ENCODE results near the gene BIN2. TPM values are rescaled to one million over a fixed set of nuclear protein-coding genes. Genes with fewer than 3 reads are reported as not detected.

Gene BIN2
- total RNA-seq, 2 experiments from 2014 or later, result 0.88 to 14.7 TPM

- H4K20me1 ChIP-seq (ENCODE audit: insufficient read depth, low read length), result no peaks in the 10 kb centered on the region
- intact Hi-C loops (cut with micrococcal nuclease; ENCODE audit: unreplicated experiment), result loop anchor here (2.0 to 5.0 kb wide), 2 partner anchors 53 to 396 kb away; partner anchors contain the start of gene SMAGP
- H3K9me2 ChIP-seq (ENCODE audit: insufficient read depth, low read length), result no peaks in the 10 kb centered on the region
- H3K4me2 ChIP-seq (ENCODE audit: low read length), result peak overlapping the region; percentile 85
- no peaks in the 10 kb centered on the region for H3K36me3 ChIP-seq (ENCODE audit: insufficient read depth, low read length)
- H3K4me3 ChIP-seq (ENCODE audit: low read depth, low read length, poor library complexity, severe bottlenecking), result peak overlapping the region; percentile 67
- TF ChIP-seq CTCF (conservative IDR thresholded peaks at IDR 0.05; ENCODE audit: low read length) (0 out of 2 replicates have a peak, but pooled peaks have one; percentile 26), EZH2phosphoT487 (IDR thresholded peaks at IDR 0.05; ENCODE audit: borderline replicate concordance, low read depth, low read length) (no peak)
- peak overlapping the region; percentile 62 for H2AFZ ChIP-seq (ENCODE audit: low read length)
- peak overlapping the region; percentile 24 for H3K27ac ChIP-seq (ENCODE audit: low read depth, low read length, poor library complexity, severe bottlenecking)
- ChIA-PET POLR2A (interaction anchor here (1.1 kb wide), 1 partner anchor 10 kb away, joined by 4 read pairs; no protein-coding TSS in a partner anchor), CTCF (ENCODE audit: unreplicated experiment) (interaction anchor here (0.5 to 0.7 kb wide), 2 partner anchors 53 to 279 kb away, joined by 3 to 9 read pairs; no protein-coding TSS in a partner anchor)
- peaks cover 88% of the 10 kb centered on the region for H3K4me1 ChIP-seq (ENCODE audit: insufficient read depth, low read length, poor library complexity, severe bottlenecking)
- no peaks in the 10 kb centered on the region for H3K79me2 ChIP-seq (ENCODE audit: insufficient read depth, low read depth, low read length)
- no TSS peak for BruUV-seq (replicated peaks)
- DNase-seq (ENCODE audit: low spot score), result peak; percentile 38
- no peaks in the 10 kb centered on the region for H3K9me3 ChIP-seq (ENCODE audit: low read length)
These were observed 535 bp downstream of the BIN2 start for GRCh38 chr12:51323317-51323960.

GRCh38 chr12:51322452-51322851 lies 1.5 kb downstream of the BIN2 start:
- no TSS peak for BruUV-seq (replicated peaks)
- peak overlapping the region; percentile 67 for H3K4me3 ChIP-seq (ENCODE audit: low read depth, low read length, poor library complexity, severe bottlenecking)
- DNase-seq (ENCODE audit: low spot score), result no peak
- no peaks in the 10 kb centered on the region for H4K20me1 ChIP-seq (ENCODE audit: insufficient read depth, low read length)
- peaks cover 87% of the 10 kb centered on the region for H3K4me1 ChIP-seq (ENCODE audit: insufficient read depth, low read length, poor library complexity, severe bottlenecking)
- peak overlapping the region; percentile 85 for H3K4me2 ChIP-seq (ENCODE audit: low read length)
- no peaks in the 10 kb centered on the region for H3K36me3 ChIP-seq (ENCODE audit: insufficient read depth, low read length)
- H3K27ac ChIP-seq (ENCODE audit: low read depth, low read length, poor library complexity, severe bottlenecking), result no peak overlapping the region
- H3K79me2 ChIP-seq (ENCODE audit: insufficient read depth, low read depth, low read length), result no peaks in the 10 kb centered on the region
- no peaks in the 10 kb centered on the region for H3K9me3 ChIP-seq (ENCODE audit: low read length)
- H3K9me2 ChIP-seq (ENCODE audit: insufficient read depth, low read length), result no peaks in the 10 kb centered on the region
- peak overlapping the region; percentile 62; the same call in 1 of the 2 replicates for H2AFZ ChIP-seq (ENCODE audit: low read length)
- intact Hi-C loops (cut with micrococcal nuclease; ENCODE audit: unreplicated experiment), result loop anchor here (2.0 to 5.0 kb wide), 2 partner anchors 52 to 395 kb away; partner anchors contain the start of gene SMAGP
- TF ChIP-seq CTCF (conservative IDR thresholded peaks at IDR 0.05; ENCODE audit: low read length) (no peak), EZH2phosphoT487 (IDR thresholded peaks at IDR 0.05; ENCODE audit: borderline replicate concordance, low read depth, low read length) (no peak)
- CTCF ChIA-PET (ENCODE audit: unreplicated experiment), result interaction anchor here (0.7 kb wide), 1 partner anchor 52 kb away, joined by 3 read pairs; no protein-coding TSS in a partner anchor
- POLR2A ChIA-PET, result interaction anchor here (0.6 to 1.2 kb wide), 5 partner anchors 8 to 273 kb away, joined by 3 to 4 read pairs (median 3); no protein-coding TSS in a partner anchor

- Histone ChIP-seq H3K27ac (ENCODE audit: low read depth, low read length, poor library complexity, severe bottlenecking) (no peak overlapping the region), H3K9me2 (ENCODE audit: insufficient read depth, low read length) (no peaks in the 10 kb centered on the region), H4K20me1 (ENCODE audit: insufficient read depth, low read length) (no peaks in the 10 kb centered on the region), H3K4me3 (ENCODE audit: low read depth, low read length, poor library complexity, severe bottlenecking) (no peak overlapping the region), H3K4me1 (ENCODE audit: insufficient read depth, low read length, poor library complexity, severe bottlenecking) (peaks cover 81% of the 10 kb centered on the region), H2AFZ (ENCODE audit: low read length) (no peak overlapping the region), H3K79me2 (ENCODE audit: insufficient read depth, low read depth, low read length) (no peaks in the 10 kb centered on the region), H3K4me2 (ENCODE audit: low read length) (peak overlapping the region; percentile 85), H3K9me3 (ENCODE audit: low read length) (no peaks in the 10 kb centered on the region), H3K36me3 (ENCODE audit: insufficient read depth, low read length) (no peaks in the 10 kb centered on the region)
- POLR2A ChIA-PET, result interaction anchor here (0.6 to 1.2 kb wide), 4 partner anchors 19 to 397 kb away, joined by 3 to 4 read pairs (median 4); a partner anchor contains a TSS
- TF ChIP-seq EZH2phosphoT487 (IDR thresholded peaks at IDR 0.05; ENCODE audit: borderline replicate concordance, low read depth, low read length), result no peak
- no peak for TF ChIP-seq CTCF (conservative IDR thresholded peaks at IDR 0.05; ENCODE audit: low read length)
- CTCF ChIA-PET (ENCODE audit: unreplicated experiment), result no interaction called here
- no TSS peak for BruUV-seq (replicated peaks)
- DNase-seq (ENCODE audit: low spot score), result no peak
- intact Hi-C loops (cut with micrococcal nuclease; ENCODE audit: unreplicated experiment), result loop anchor here (2.0 to 5.0 kb wide), 2 partner anchors 51 to 395 kb away; partner anchors contain the start of gene SMAGP
These were observed 2.1 kb downstream of the BIN2 start for GRCh38 chr12:51321882-51322281.
